ENCODE data around the gene CACNG4. TPM values are rescaled to one million over a fixed set of nuclear protein-coding genes. Genes with fewer than 3 reads are reported as not detected.

CACNG4 gene
- total and polyA plus RNA-seq, 2 experiments from 2014 or later: 1.6 to 4.1 TPM

GRCh38 chr17:67024736-67025135 is 60.2 kb downstream of the CACNG4 start (continued):
- TF ChIP-seq ZNF462 (CRISPR knock-in tag; IDR thresholded peaks at IDR 0.05): no peak

GRCh38 chr17:67025216-67025792 is 60.8 kb downstream of the CACNG4 start:
- H3K27ac ChIP-seq (ENCODE audit: low read depth): no peak overlapping the region
- H3K27me3 ChIP-seq (ENCODE audit: insufficient read depth): no peaks in the 10 kb centered on the region
- Mint-ChIP-seq H3K27ac (no peak overlapping the region), H3K4me1 (no peaks in the 10 kb centered on the region), H3K9me3 (no peaks in the 10 kb centered on the region), H3K36me3 (ENCODE audit: low read depth) (no peaks in the 10 kb centered on the region), H3K4me3 (no peak overlapping the region), H3K27me3 (ENCODE audit: insufficient read depth, low read depth, poor library complexity) (peaks cover 2% of the 10 kb centered on the region)
- no peaks in the 10 kb centered on the region for H3K36me3 ChIP-seq (ENCODE audit: insufficient read depth)
- H3K4me3 ChIP-seq: no peak overlapping the region
- no peaks in the 10 kb centered on the region for H3K79me2 ChIP-seq (replicated peaks; ENCODE audit: insufficient read depth)
- no peaks in the 10 kb centered on the region for H4K20me1 ChIP-seq (replicated peaks; ENCODE audit: insufficient read depth)
- no peak for DNase-seq (ENCODE audit: low spot score)
- H3F3A ChIP-seq (replicated peaks; ENCODE audit: low read depth): no peaks in the 10 kb centered on the region
- TF ChIP-seq JUNB (IDR thresholded peaks at IDR 0.05; ENCODE audit: unreplicated experiment) (no peak), CREB1 (CRISPR knock-in tag; IDR thresholded peaks at IDR 0.05; ENCODE audit: low read depth) (no peak), EZH2phosphoT487 (IDR thresholded peaks at IDR 0.05; ENCODE audit: unreplicated experiment) (no peak), ETS1 (IDR thresholded peaks at IDR 0.05) (no peak)
- no peak overlapping the region for H3K4me2 ChIP-seq
- no peaks in the 10 kb centered on the region for H3K9me2 ChIP-seq (ENCODE audit: insufficient read depth)
- no peaks in the 10 kb centered on the region for H3K4me1 ChIP-seq (ENCODE audit: insufficient read depth)
- H2AFZ ChIP-seq: no peak overlapping the region
- ATAC-seq: no peak

Measured in GM23338 (cell line).